Activated naive CD8-positive, alpha-beta T cell (primary cell): ENCODE measurements around the gene IFT43.

ENCODE experiments used
- H3K27ac Mint-ChIP-seq: one replicate; pipeline ENCODE4 v1.8.0; 2021; ENCODE audit warnings: mixed read lengths
- H3K27me3 Mint-ChIP-seq: one replicate; pipeline ENCODE4 v1.8.0; 2021; ENCODE audit warnings: mixed read lengths
- H3K36me3 Mint-ChIP-seq: one replicate; pipeline ENCODE4 v1.8.0; 2021; ENCODE audit warnings: mixed read lengths
- H3K4me1 Mint-ChIP-seq: one replicate; pipeline ENCODE4 v1.8.0; 2021; ENCODE audit warnings: low read depth, mixed read lengths
- H3K4me3 Mint-ChIP-seq: one replicate; pipeline ENCODE4 v1.8.0; 2021; ENCODE audit warnings: mild to moderate bottlenecking, mixed read lengths
- H3K9me3 Mint-ChIP-seq: one replicate; pipeline ENCODE4 v1.8.0; 2021; ENCODE audit warnings: low read depth, mixed read lengths

Gene IFT43

GRCh38 chr14:76065519-76065918 lies 80.0 kb downstream of the IFT43 start:
- H3K27me3 Mint-ChIP-seq: no peaks in the 10 kb centered on the region
- peaks cover 5% of the 10 kb centered on the region for H3K9me3 Mint-ChIP-seq
- no peak overlapping the region for H3K27ac Mint-ChIP-seq
- H3K4me3 Mint-ChIP-seq: no peak overlapping the region
- no peaks in the 10 kb centered on the region for H3K4me1 Mint-ChIP-seq
- H3K36me3 Mint-ChIP-seq: peaks cover 39% of the 10 kb centered on the region

- Mint-ChIP-seq H3K27ac (no peak overlapping the region), H3K4me1 (no peaks in the 10 kb centered on the region), H3K27me3 (no peaks in the 10 kb centered on the region), H3K9me3 (peaks cover 5% of the 10 kb centered on the region), H3K4me3 (no peak overlapping the region), H3K36me3 (peaks cover 31% of the 10 kb centered on the region)
These were observed 82.0 kb downstream of the IFT43 start for GRCh38 chr14:76067536-76067935.

- Mint-ChIP-seq H3K27ac (no peak overlapping the region), H3K27me3 (no peaks in the 10 kb centered on the region), H3K36me3 (no peaks in the 10 kb centered on the region), H3K4me3 (no peak overlapping the region), H3K4me1 (no peaks in the 10 kb centered on the region), H3K9me3 (no peaks in the 10 kb centered on the region)
These were observed 88.2 kb downstream of the IFT43 start for GRCh38 chr14:76073717-76074116.

GRCh38 chr14:76077340-76077739 lies 91.8 kb downstream of the IFT43 start:
- no peak overlapping the region for H3K27ac Mint-ChIP-seq
- H3K4me1 Mint-ChIP-seq: no peaks in the 10 kb centered on the region
- no peaks in the 10 kb centered on the region for H3K27me3 Mint-ChIP-seq
- H3K4me3 Mint-ChIP-seq: no peak overlapping the region
- H3K9me3 Mint-ChIP-seq: no peaks in the 10 kb centered on the region
- H3K36me3 Mint-ChIP-seq: no peaks in the 10 kb centered on the region

DNA sequence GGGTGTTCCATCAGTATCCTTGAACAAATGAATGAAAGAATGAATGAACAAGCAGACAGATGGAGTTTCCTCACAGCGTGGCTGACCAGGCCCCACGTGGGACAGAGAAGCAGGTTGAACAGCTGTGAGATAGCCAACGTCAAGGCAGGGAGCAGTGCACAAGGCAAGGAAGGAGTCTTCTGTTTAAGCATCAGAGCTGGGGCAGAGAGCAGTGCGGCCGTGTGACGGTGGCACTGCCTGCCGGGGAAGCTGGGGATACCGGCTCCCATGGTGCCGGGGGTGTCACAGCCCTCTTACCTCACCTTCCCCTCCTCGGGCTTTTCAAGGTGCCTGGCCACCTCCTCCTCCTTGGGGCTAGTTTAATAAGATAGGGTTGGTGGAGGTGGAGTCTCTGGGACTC lies 92.9 kb downstream of the IFT43 start:
- Mint-ChIP-seq H3K27ac (no peak overlapping the region), H3K4me1 (no peaks in the 10 kb centered on the region), H3K27me3 (no peaks in the 10 kb centered on the region), H3K4me3 (no peak overlapping the region), H3K36me3 (no peaks in the 10 kb centered on the region), H3K9me3 (no peaks in the 10 kb centered on the region)

DNA sequence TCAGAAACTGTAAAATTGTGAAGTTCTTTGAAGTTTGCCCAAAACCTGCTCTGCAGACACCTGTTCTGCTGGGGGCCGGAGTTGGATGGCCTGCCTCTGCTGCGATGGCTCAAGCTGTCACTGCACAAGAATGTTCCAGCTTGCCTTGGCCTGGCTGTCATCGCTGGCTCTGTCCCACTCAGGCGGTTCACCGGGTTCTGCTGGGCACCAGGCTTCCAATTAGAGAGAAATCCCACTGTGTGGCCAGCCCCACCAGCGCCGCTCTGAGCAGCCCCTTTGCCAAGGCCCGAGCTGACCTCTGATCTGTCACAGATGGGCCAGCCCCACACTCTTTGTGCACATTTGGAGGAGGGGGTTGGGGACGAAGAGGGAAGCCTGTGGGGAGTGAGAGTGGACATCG lies 94.5 kb downstream of the IFT43 start:
- H3K4me3 Mint-ChIP-seq: no peak overlapping the region
- H3K9me3 Mint-ChIP-seq: no peaks in the 10 kb centered on the region
- H3K27me3 Mint-ChIP-seq: no peaks in the 10 kb centered on the region
- H3K27ac Mint-ChIP-seq: no peak overlapping the region
- no peaks in the 10 kb centered on the region for H3K4me1 Mint-ChIP-seq
- H3K36me3 Mint-ChIP-seq: no peaks in the 10 kb centered on the region

DNA sequence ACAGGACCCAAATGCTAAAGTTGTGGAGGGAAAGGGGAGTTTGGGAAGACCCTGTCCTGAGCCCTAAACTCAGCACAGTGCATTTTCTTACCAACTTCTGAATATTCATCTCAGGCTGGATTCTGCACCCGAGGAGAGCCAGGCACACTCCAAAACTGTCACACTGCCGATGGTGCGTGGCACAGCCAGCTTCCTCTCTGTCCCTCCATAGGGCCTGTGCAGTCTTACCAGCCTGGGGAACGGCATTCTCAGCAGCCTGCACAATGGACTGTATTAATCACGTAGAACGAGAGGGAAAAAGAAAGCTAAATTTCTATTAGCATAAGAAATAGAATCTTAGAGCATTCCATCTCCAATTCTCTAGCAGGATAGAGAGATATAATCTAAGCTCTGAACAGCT lies 94.9 kb downstream of the IFT43 start:
- H3K27ac Mint-ChIP-seq: no peak overlapping the region

DNA sequence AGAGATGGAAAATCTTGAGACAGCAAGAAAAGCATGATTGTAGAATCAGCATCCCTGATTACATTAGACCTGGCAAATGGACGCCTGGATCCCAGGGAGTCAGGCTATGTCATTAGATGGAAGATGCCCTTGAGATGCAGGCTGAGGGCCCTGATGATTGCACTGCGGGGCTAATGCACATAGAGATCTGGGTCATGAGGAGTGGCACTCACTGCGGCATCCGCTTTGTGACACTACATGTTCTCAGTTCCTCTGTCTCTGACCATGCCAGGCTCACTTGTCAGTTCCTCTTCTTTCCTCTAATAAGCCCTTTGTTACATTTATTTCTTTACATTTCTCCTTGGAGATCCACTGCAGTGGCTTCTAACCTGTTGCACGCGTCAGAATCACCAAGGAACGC lies 96.1 kb downstream of the IFT43 start:
- Mint-ChIP-seq H3K27me3 (no peaks in the 10 kb centered on the region), H3K9me3 (no peaks in the 10 kb centered on the region), H3K4me1 (no peaks in the 10 kb centered on the region), H3K27ac (no peak overlapping the region), H3K36me3 (peaks cover 2% of the 10 kb centered on the region), H3K4me3 (no peak overlapping the region)

More for the DNA sequence above, 94.9 kb downstream of the IFT43 start:
- Mint-ChIP-seq H3K4me3 (no peak overlapping the region), H3K27me3 (no peaks in the 10 kb centered on the region), H3K36me3 (no peaks in the 10 kb centered on the region), H3K4me1 (no peaks in the 10 kb centered on the region), H3K9me3 (no peaks in the 10 kb centered on the region)

DNA sequence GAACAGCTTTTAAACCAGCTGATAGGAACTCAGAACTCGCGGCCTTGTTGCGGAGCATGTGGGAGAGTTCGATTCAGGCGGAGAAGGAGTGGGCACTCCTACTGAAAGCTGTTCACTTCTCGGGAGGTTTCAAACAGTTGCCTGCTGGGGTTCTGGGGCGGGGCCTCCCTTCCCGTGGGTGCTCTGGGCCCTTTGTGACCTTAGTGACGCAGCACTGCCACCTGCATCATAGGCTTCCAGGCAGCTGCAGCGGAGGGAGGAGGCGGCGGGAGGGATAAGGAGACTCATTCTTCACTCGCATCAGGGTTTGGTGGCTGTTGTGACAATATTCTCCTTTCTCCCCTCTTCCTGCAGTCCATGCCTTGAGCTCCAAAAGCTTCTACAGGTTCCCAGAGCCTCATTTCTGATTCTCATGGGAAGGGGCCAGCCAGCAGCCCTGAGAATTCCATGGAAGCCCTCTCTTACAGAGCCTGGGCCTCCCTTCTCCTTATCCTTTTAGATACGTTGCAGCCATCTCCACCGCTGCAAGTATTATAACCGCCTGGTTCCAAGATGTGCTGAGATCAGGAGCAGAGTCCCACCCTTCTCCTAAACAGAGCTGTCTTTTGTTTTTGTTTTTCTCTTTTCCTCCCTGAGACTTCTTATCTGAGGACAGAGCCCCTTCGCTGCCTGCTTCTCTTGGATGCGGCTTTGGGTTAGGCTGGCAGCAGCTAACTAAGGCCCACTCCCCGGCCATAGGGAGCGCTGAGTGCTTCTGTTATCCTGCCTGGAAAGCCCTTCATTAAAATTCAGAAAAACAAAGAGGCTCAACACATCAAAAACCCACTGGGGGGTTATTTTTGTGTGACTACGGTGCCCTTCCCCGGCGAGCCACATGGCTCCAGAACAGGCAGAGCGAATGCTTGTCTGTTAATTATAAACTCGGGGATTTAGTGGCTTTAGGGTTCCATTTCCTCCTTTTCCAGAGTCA lies 98.5 kb downstream of the IFT43 start:
- Mint-ChIP-seq H3K4me3 (no peak overlapping the region), H3K27ac (no peak overlapping the region), H3K9me3 (no peaks in the 10 kb centered on the region), H3K27me3 (no peaks in the 10 kb centered on the region), H3K36me3 (peaks cover 2% of the 10 kb centered on the region), H3K4me1 (no peaks in the 10 kb centered on the region)

DNA sequence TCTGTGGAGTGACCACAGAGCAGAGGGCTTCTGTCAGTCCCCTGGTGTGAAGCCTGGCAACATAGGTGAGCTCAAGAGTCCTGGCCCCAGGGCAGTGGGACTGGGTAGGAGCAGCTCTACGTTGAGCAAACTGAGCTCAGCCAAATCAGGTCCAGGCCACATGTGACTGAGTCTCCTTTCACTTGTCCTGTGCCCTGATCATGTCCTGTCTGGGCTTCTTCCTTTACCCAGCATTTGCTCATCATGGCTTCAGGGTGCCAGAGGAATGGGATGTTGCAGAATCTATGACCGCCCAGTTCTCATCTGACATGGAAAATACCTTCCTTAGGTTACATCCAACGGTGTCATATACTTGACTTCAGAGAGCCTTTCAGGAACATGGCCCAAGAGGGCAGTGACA lies 99.8 kb downstream of the IFT43 start:
- H3K4me1 Mint-ChIP-seq: no peaks in the 10 kb centered on the region
- H3K9me3 Mint-ChIP-seq: no peaks in the 10 kb centered on the region
- peaks cover 2% of the 10 kb centered on the region for H3K36me3 Mint-ChIP-seq
- no peaks in the 10 kb centered on the region for H3K27me3 Mint-ChIP-seq
- H3K4me3 Mint-ChIP-seq: no peak overlapping the region
- no peak overlapping the region for H3K27ac Mint-ChIP-seq

DNA sequence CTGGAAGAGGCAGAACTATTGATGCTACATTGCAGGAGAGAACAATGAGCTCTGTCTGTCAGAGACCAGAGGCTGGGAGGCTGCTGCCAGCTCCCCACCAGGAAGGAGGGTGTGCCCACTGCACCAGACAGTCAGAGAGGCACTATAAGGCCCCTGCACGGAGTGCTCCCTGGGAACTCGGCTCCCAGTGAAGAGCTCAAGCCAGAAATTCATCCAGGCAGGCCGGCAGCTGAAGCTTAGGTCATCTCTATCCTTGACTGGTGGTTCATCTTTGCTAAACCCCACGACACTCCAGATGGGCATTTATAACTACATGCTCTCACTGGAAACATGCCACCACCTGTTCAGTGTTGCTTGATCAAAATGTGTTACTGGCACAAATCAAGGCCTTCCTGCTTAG lies 101.1 kb downstream of the IFT43 start:
- Mint-ChIP-seq H3K27ac (no peak overlapping the region), H3K4me3 (no peak overlapping the region), H3K27me3 (no peaks in the 10 kb centered on the region), H3K36me3 (peaks cover 2% of the 10 kb centered on the region), H3K4me1 (no peaks in the 10 kb centered on the region), H3K9me3 (no peaks in the 10 kb centered on the region)

DNA sequence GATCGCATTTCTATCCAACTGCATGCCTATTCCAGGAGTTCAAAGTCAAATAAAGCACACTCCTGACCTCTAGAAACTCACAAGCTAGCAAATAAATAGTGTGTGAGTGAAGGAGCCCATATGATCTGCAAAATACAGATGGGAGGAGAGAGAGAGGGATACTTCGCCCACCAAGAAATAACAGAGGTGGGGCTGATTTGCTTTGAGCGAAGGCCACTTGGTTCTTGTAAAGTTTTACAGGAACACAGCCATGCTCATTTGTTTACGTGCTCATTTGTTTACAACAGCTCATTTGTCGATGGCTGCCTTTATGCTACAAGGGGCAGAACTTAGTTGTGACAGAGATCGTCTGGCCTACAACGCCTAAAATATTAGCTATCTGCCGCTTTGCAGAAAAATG lies 102.8 kb downstream of the IFT43 start:
- H3K36me3 Mint-ChIP-seq: peaks cover 2% of the 10 kb centered on the region
- H3K27ac Mint-ChIP-seq: no peak overlapping the region
- H3K4me3 Mint-ChIP-seq: no peak overlapping the region
- H3K9me3 Mint-ChIP-seq: no peaks in the 10 kb centered on the region
- H3K27me3 Mint-ChIP-seq: no peaks in the 10 kb centered on the region
- no peaks in the 10 kb centered on the region for H3K4me1 Mint-ChIP-seq

- no peak overlapping the region for H3K27ac Mint-ChIP-seq
- H3K36me3 Mint-ChIP-seq: peaks cover 2% of the 10 kb centered on the region
- H3K4me1 Mint-ChIP-seq: no peaks in the 10 kb centered on the region
- H3K4me3 Mint-ChIP-seq: no peak overlapping the region
- peaks cover 1% of the 10 kb centered on the region for H3K27me3 Mint-ChIP-seq
- H3K9me3 Mint-ChIP-seq: no peaks in the 10 kb centered on the region
These were observed 103.4 kb downstream of the IFT43 start for GRCh38 chr14:76088771-76089571.

- H3K36me3 Mint-ChIP-seq: peaks cover 2% of the 10 kb centered on the region
- H3K27ac Mint-ChIP-seq: no peak overlapping the region
- H3K4me1 Mint-ChIP-seq: no peaks in the 10 kb centered on the region
- peaks cover 1% of the 10 kb centered on the region for H3K27me3 Mint-ChIP-seq
- H3K4me3 Mint-ChIP-seq: no peak overlapping the region
- H3K9me3 Mint-ChIP-seq: no peaks in the 10 kb centered on the region
These were observed 104.0 kb downstream of the IFT43 start for GRCh38 chr14:76089575-76089974.

GRCh38 chr14:76090616-76091391 lies 105.2 kb downstream of the IFT43 start:
- Mint-ChIP-seq H3K27me3 (peaks cover 1% of the 10 kb centered on the region), H3K27ac (no peak overlapping the region), H3K36me3 (peaks cover 2% of the 10 kb centered on the region), H3K4me1 (no peaks in the 10 kb centered on the region), H3K9me3 (no peaks in the 10 kb centered on the region), H3K4me3 (no peak overlapping the region)
